Pancreas (tissue), 10 donors: Measurements from ENCODE around the gene TRIM71. TPM values are rescaled to one million over a fixed set of nuclear protein-coding genes. Genes with fewer than 3 reads are reported as not detected.

Experiments used
- ATAC-seq, 4 donors: fragments of 200-7000 bp; cut with Tn5 transposase; one replicate each; pipeline versions ENCODE4 v1.8.0 to v1.9.1; 2020; ENCODE audit warnings: mild to moderate bottlenecking in 4 of 4, moderate library complexity in 4 of 4
- DNase-seq, 6 donors: peaks; one replicate each; pipeline ENCODE4 v3.0.0-alpha.2; 2020
- FAIRE-seq: peaks from 2 replicates; lab custom pipeline; 2012; peaks lifted over from hg19 to GRCh38; lab: Jason Lieb, UNC
- H3K27ac ChIP-seq, 4 donors: fragments of 200-600 bp; sonication (generic); 1 replicate in 3 of 4; 2 replicates in 1 of 4; pipeline versions ENCODE4 v1.5.0 to v1.8.0; 2020
- H3K27me3 ChIP-seq, 4 donors: fragments of 200-600 bp; one replicate each; pipeline ENCODE4 v1.8.0; 2021
- H3K36me3 ChIP-seq, 3 donors: fragments of 200-600 bp; sonication (generic) in 1 of 3; one replicate each; pipeline versions ENCODE4 v1.5.0 to v1.8.0; 2020 to 2021
- H3K4me1 ChIP-seq, 3 donors: fragments of 200-600 bp; one replicate each; pipeline ENCODE4 v1.8.0; 2021
- H3K4me3 ChIP-seq, 4 donors: fragments of 200-600 bp; sonication (generic) in 2 of 4; one replicate each; pipeline versions ENCODE4 v1.5.0 to v1.8.0; 2020 to 2021
- H3K9me3 ChIP-seq, 4 donors: fragments of 200-600 bp; one replicate each; pipeline ENCODE4 v1.8.0; 2021
- CTCF ChIP-seq, 4 donors: fragments of 200-600 bp; sonication (generic) in 3 of 4; IDR thresholded peaks; one replicate each; pipeline versions ENCODE4 v1.5.0 to v1.8.0; 2021; ENCODE audit warnings: antibody characterized with exemption in 4 of 4
- WGBS, 2 donors: extraction: QIAGEN DNeasy Blood & Tissue Kit; methylation state at CpG; one replicate each; pipeline ENCODE4 v1.1.7; 2013; 5-methylcytosine and 5-hydroxymethylcytosine counted together
- intact Hi-C, 3 donors: fragments of 100-400 bp; cut with DNase I; formaldehyde crosslinking; loops; one replicate each; pipeline versions ENCODE4 v1.11.1 to v1.14.2; 2022
- polyA plus RNA-seq, 2 donors: library from polyadenylated mRNA; stranded (reverse); fragments of 200-250 nt; gene quantifications; one replicate each; pipeline ENCODE4 v1.2.3, GENCODE V29; 2013
- total RNA-seq, 6 donors: library from RNA; stranded (reverse); fragmentation: NEBNext Ultra II Directional in 4 of 6; extraction: Animal tissue kit (Norgen Biotek cat#: 25700) in 4 of 6; gene quantifications; one replicate each; pipeline versions ENCODE4 v1.2.1 to v1.2.4, GENCODE V29; 2021 to 2023
- donor health status: healthy with polysubstance abuse.
- donor health status: DM: no; HTN: no; CAD: no; lungs with moderate emphysema.
- donor health status: DM: no; HTN: no; CAD: no.
- donor health status: control.
- donor health status: control.
- donor health status: Bipolar disorder and iron deficiency.
- donor health status: DM: yes; HTN: yes; CAD: no.
- donor health status: DM: no; HTN: no; CAD: no.
- donor health status: DM: no; HTN: no; CAD: no.
- donor health status: DM: yes; HTN: yes; CAD: no.

TRIM71 gene
- total and polyA plus RNA-seq, 8 donors, result 0.02 to 0.28 (median 0.03) TPM; not detected in 5

GRCh38 chr3:32862247-32862935 lies 44.6 kb downstream of the TRIM71 start:
- intact Hi-C loops, result no loop called here
- no peak for FAIRE-seq
- 74 to 76% methylated on average over 11 of the region's 11 CpGs for WGBS, 2 donors
- Histone ChIP-seq H3K4me3 (no peak overlapping the region), H3K4me1 (no peaks in the 10 kb centered on the region), H3K27ac (no peak overlapping the region), H3K27me3 (no peaks in the 10 kb centered on the region), H3K9me3 (no peaks in the 10 kb centered on the region), H3K36me3 (no peaks in the 10 kb centered on the region)
- ATAC-seq, result no peak
- no peak for TF ChIP-seq CTCF (IDR thresholded peaks at IDR 0.05)
- no peak for DNase-seq

GRCh38 chr3:32862936-32863487 lies 45.2 kb downstream of the TRIM71 start:
- no peak for TF ChIP-seq CTCF (IDR thresholded peaks at IDR 0.05)
- H3K9me3 ChIP-seq, result no peaks in the 10 kb centered on the region
- DNase-seq (no peak), ATAC-seq (no peak), FAIRE-seq (no peak)
- no peaks in the 10 kb centered on the region for H3K4me1 ChIP-seq
- intact Hi-C loops, result no loop called here
- 83 to 85% methylated on average over 5 of the region's 5 CpGs for WGBS, 2 donors
- no peaks in the 10 kb centered on the region for H3K36me3 ChIP-seq
- H3K4me3 ChIP-seq, result no peak overlapping the region
- H3K27me3 ChIP-seq, result no peaks in the 10 kb centered on the region
- no peak overlapping the region for H3K27ac ChIP-seq

DNA sequence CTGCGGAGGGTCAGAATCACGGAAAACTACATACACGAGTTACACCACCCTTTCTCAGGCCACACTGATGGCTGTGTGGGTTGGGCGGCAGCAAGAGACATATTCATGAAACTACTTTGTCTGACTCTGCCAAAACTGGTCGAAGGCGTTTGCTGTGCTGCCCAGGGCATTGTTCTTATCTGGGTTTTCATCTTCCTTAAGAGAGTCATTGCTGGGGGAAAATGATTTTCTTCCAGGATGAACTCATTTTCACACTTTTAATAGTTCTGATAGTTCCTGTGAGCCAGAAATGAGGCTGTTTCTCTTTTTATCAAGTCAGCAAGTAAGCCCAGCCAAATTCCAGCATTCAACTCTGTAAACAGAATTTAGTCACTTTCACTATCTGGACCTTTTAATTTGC lies 47.6 kb downstream of the TRIM71 start:
- Histone ChIP-seq H3K36me3 (no peaks in the 10 kb centered on the region), H3K4me1 (no peaks in the 10 kb centered on the region), H3K27me3 (no peaks in the 10 kb centered on the region), H3K4me3 (no peak overlapping the region), H3K9me3 (no peaks in the 10 kb centered on the region), H3K27ac (no peak overlapping the region)
- no peak for TF ChIP-seq CTCF (IDR thresholded peaks at IDR 0.05)
- WGBS, 2 donors, result 65 to 66% methylated on average over 6 of the region's 6 CpGs
- no peak for DNase-seq
- FAIRE-seq, result no peak
- peak in 2 of 4 donors; percentile 24 to 40 for ATAC-seq
- intact Hi-C loops, result no loop called here

DNA sequence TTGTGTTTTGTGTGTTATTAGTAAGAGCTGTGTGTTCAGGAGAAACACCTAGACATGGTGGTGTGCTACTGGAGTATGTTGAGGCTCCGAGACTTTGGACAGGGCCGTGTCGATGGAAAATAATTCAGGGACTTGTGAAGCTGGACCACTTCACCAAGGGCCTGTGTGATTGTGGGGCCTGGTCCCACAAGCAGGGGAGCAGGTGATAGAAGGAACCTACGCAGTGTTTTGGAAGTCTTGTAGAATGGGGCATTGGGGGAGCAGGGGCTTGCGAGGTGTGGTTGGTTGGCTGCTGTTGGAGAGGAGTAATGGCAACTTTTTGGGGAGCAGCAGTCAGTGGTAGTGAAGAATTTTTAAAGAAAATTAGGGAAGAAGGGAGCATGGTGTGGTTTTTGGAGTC lies 48.7 kb downstream of the TRIM71 start:
- Histone ChIP-seq H3K9me3 (no peaks in the 10 kb centered on the region), H3K36me3 (no peaks in the 10 kb centered on the region), H3K4me3 (no peak overlapping the region), H3K27me3 (no peaks in the 10 kb centered on the region), H3K4me1 (no peaks in the 10 kb centered on the region), H3K27ac (no peak overlapping the region)
- no peak for FAIRE-seq
- TF ChIP-seq CTCF (IDR thresholded peaks at IDR 0.05), result no peak
- no peak for DNase-seq
- WGBS, 2 donors, result 85 to 95% methylated on average over 5 of the region's 5 CpGs
- intact Hi-C loops, result no loop called here
- ATAC-seq, result no peak

DNA sequence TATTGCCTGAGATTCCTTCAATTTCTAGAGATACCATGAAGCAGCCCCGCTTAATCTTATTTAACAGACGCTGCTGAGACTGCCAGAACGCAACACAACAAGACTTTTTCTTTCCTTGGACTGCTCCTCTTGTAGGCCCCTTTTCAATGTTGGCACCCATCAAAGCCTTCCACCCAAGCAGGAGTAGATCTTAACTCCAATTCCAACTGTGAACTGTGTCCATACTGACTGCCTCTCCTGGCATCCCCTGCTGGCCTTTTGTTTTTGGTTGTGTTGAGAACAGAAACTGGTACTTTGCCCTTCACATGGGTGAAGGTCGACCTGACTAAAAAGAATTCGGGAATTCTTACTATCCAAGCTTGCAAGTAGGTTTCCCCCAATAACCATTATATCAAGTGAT lies 50.2 kb downstream of the TRIM71 start:
- Histone ChIP-seq H3K4me1 (no peaks in the 10 kb centered on the region), H3K9me3 (no peaks in the 10 kb centered on the region), H3K4me3 (no peak overlapping the region), H3K27ac (no peak overlapping the region), H3K27me3 (no peaks in the 10 kb centered on the region), H3K36me3 (no peaks in the 10 kb centered on the region)
- ATAC-seq, result no peak
- TF ChIP-seq CTCF (IDR thresholded peaks at IDR 0.05), result no peak
- WGBS, 2 donors, result 84 to 88% methylated on average over 5 of the region's 5 CpGs
- DNase-seq, result no peak
- no peak for FAIRE-seq
- intact Hi-C loops, result no loop called here
